NCI-H510A treated with DMSO at 0.1 percent for 48 hours (cell line): ENCODE data around the gene CIBAR2.
"Not testable (repeated sequence)": the region's sequence is repeated elsewhere in the genome, so short reads cannot be mapped to it uniquely, and the experiment has no call there.

Experiments used
- DNase-seq: peaks from one replicate; lab custom pipeline; 2025; lab: John Stamatoyannopoulos, UW

Gene CIBAR2

DNA sequence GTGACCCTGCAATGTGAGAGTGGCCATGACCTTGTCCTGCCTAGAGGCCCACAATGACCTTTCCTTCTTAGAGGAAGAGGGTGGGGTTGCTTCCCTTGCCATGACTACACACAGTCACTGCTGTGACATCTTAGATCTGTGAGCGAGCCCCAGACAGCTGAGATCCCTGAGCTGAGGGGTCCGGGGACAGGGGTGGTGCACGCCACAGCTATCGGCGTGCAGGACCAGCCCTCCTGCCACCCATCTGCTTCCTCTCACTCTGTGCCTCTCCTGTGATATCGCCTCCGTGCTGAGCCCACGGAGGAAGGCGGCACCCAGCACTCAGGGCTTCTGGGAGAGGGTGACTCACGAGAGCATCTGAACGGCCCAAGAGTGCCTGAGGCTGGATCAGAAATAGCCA is 49.4 kb downstream of the CIBAR2 start:
- DNase-seq: no peak

GRCh38 chr16:85062323-85062722 is 49.9 kb downstream of the CIBAR2 start:
- no peak for DNase-seq

DNA sequence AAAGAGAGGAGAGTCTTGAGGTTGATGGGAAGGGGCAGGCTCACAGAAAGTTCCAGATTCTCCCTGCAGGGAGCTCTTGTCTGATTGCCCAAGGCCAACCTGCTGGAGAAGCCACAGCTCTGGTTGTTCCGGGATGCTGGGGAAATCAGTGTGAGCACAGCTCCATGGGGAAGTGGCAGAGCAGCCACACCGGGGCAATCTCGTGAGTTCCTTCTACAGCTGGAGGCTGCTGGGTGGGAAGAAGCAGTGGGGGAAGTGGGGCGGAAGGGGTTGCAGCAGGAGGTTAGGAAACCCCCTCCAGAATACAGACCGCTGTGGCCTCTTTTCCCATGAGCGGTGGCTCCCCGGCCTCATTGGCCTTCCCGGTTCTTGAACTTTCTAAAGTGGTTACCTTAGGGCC is 50.7 kb downstream of the CIBAR2 start:
- DNase-seq: no peak

DNA sequence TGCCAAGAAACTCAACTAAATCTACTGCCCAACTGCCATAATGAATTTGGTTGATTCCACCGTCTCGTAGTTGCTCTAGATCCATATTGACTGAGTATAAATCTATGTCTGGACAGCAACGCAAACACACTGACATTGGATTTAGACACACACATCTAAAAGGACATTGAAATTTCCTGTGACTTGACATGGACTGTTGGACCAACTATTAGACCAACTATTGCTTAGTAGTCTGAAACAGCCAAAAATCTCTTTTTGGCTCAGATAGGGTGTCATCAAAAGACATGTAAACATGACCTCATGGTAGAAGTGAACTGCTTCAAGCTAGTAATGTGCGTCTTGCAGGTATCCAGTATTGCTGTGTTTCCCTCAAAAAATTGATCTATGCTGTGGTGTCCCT is 53.4 kb downstream of the CIBAR2 start:
- no peak for DNase-seq

DNA sequence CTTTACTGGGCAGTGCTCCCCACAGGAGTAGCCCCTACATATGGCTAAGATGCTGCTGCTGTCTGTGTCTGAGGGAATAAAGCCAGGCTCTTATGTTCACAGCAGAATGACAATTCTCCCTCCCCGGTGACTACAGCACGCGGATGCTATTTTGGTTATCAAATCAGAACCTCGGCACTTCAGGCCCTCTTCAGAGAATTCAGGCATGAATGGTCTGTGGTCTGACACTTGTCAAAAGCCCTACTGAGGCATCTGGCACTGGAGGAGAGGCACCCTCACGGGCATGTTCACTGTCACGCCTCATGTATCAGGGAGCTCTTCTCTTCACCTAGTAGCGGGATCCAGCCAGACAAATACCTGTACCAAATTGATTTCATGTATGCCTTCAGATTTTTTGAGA is 54.3 kb downstream of the CIBAR2 start:
- DNase-seq: no peak

DNA sequence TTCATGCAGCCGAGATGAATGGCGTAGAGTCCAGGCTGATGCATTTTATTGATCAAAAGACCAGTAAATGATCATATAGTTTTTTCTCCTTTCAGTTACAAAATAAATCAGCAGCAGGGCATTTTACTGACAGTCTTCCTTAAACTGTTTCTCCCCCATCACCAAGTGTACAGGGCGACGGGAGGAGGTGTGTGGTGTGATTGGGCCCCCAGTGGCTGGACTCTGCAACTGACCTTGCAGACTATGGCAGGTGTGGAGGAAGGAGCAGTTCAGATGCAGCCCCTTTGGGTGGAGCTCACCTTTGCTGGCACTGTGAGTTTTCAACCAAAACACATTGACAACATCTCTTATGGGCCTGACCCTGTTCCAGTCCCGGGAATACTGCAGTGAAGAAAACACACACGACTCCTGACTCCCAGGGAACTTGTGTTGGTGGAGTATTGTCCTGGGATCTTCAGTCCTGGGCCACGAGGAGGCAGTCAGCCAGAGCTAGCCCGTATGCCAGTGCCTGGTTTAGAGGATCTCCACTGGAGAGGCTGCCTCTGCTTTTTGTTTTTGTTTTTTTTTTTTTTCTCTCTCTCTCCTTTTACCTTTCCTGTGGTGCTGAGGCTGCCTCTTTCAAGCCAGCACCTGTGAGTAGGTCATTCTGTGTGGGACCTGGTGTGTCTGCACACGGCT is 54.9 kb downstream of the CIBAR2 start:
- DNase-seq: no peak

GRCh38 chr16:85056211-85056748 is 56.0 kb downstream of the CIBAR2 start:
- no peak for DNase-seq

GRCh38 chr16:85055493-85056210 is 56.6 kb downstream of the CIBAR2 start:
- DNase-seq: no peak

DNA sequence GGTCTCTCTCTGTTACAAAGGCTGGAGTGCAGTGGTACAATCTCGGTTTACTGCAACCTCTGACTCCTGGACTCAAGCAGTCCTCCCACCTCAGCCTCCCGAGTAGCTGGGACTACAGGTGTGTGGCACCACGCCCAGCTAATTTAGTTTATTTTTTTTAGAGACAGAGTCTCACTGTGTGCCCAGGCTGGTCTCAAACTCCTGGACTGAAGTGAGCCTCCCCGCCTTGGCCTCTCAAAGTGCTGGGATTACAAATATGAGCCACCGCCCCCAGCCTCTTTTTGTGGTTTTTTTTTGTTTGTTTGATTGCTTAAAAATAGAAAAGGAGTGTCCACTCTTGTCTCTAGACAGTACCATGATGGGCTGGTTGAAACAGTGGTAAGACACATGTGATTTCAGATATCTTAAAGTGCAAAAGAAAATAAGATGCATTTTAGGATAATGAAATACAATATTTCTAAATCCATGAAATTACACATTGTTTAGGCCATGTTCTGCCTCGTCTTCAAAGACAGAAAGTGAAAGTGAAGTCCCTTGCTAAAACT is 57.3 kb downstream of the CIBAR2 start:
- no peak for DNase-seq

DNA sequence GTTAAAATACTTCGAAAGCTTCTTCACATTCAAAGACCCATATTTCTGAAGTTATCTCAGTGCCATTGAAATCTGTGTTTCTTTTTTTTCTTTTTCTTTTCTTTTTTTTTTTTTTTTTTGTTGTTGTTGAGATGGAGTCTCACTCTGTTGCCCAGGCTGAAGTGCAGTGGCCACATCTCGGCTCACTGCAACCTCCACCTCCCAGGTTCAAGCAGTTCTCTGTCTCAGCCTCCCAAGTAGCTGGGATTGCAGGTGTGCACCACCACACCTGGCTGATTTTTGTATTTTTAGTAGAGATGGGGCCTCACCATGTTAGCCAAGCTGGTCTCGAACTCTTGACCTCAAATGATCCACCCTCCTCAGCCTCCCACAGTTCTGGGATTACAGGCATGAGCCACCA is 58.0 kb downstream of the CIBAR2 start:
- not testable (repeated sequence) for DNase-seq

DNA sequence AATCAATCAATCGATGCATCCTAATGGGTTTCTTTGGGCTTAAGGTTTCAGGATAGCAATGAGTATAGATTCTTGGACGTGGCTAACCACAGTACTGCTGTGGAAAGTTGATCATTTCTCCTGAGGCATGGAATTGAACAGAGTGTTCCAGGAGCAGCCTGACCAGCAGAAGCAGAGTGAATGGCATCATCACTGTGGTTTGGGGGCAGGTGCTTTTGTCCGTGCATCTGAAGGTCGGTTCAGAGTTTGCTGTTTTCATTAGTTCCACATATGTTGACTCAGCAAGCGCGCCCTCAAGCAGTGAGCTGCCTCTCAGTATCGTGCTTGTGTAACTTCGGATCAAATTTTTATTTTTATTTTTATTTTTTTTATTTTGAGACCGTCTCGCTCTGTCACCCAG is 59.7 kb downstream of the CIBAR2 start:
- no peak for DNase-seq

DNA sequence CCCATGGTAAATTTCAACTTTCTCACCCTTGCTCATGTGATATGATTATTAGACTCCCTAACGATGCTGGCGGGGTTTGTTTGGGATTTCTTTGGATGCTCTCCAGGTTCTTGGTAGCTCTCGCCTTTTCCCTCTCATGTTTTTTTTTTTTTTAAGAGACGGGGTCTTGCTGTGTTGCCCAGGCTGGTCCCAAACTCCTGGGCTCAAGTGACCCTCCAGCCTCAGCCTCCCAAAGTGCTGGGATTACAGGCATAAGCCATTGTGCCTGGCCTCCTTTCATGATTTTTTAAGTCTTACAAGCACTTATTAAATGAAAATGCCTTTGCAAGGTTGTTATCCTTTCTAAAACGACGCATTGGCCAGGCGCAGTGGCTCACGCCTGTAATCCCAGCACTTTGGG is 60.6 kb downstream of the CIBAR2 start:
- DNase-seq: no peak

- DNase-seq: no peak
Observed at GRCh38 chr16:85051067-85051581, 61.1 kb downstream of the CIBAR2 start.

GRCh38 chr16:85049706-85050305 is 62.5 kb downstream of the CIBAR2 start:
- no peak for DNase-seq

- no peak for DNase-seq
Observed at GRCh38 chr16:85048921-85049562, 63.2 kb downstream of the CIBAR2 start.
